ENCODE data around the gene C9orf57. TPM values are rescaled to one million over a fixed set of nuclear protein-coding genes. Genes with fewer than 3 reads are reported as not detected.
"Not testable (repeated sequence)": the region's sequence is repeated elsewhere in the genome, so short reads cannot be mapped to it uniquely, and the experiment has no call there.

C9orf57 gene
- total and polyA plus RNA-seq, 8 donors = not detected

GRCh38 chr9:72023596-72023995 lies 36.8 kb downstream of the C9orf57 start:
- peaks cover 0 to 16% (median 3%) of the 10 kb centered on the region in 4 donors for H3K4me1 ChIP-seq
- no peaks in the 10 kb centered on the region for H3K36me3 ChIP-seq
- no peaks in the 10 kb centered on the region for H3K9me3 ChIP-seq
- H3K27ac ChIP-seq = no peak overlapping the region
- intact Hi-C loops (cut with DNase I; ENCODE audit: low total_unique reads) = no loop called here
- 65 to 86% (median 73%) methylated on average over 4 of the region's 4 CpGs for WGBS, 5 donors
- H3K27me3 ChIP-seq = no peaks in the 10 kb centered on the region
- H3K4me3 ChIP-seq = no peak overlapping the region
- TF ChIP-seq, protein P1, sequence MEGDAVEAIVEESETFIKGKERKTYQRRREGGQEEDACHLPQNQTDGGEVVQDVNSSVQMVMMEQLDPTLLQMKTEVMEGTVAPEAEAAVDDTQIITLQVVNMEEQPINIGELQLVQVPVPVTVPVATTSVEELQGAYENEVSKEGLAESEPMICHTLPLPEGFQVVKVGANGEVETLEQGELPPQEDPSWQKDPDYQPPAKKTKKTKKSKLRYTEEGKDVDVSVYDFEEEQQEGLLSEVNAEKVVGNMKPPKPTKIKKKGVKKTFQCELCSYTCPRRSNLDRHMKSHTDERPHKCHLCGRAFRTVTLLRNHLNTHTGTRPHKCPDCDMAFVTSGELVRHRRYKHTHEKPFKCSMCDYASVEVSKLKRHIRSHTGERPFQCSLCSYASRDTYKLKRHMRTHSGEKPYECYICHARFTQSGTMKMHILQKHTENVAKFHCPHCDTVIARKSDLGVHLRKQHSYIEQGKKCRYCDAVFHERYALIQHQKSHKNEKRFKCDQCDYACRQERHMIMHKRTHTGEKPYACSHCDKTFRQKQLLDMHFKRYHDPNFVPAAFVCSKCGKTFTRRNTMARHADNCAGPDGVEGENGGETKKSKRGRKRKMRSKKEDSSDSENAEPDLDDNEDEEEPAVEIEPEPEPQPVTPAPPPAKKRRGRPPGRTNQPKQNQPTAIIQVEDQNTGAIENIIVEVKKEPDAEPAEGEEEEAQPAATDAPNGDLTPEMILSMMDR (IDR thresholded peaks at IDR 0.05) = no peak
- TF ChIP-seq EP300 (IDR thresholded peaks at IDR 0.05) (no peak), POLR2AphosphoS5 (IDR thresholded peaks at IDR 0.05) (no peak), POLR2A (IDR thresholded peaks at IDR 0.05) (no peak)
- no peak for DNase-seq

DNA sequence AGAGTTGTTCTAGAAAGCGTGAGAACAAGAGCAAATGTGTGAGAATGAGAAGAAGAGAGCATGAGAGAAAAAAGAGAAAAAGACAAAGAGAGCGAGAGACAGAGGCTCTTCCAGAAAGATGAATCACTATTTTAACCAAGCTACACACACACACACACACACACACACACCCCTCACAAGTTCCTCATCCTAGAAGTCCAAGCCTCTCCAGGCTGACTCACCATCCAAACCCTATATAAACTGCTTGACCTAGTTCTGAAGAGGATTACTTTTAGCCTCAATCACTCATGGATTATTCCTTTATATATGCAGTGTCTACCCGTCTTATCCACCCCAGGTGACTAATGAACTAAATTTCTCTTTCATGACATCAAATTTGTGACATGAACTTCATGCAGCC lies 37.6 kb downstream of the C9orf57 start:
- H3K4me3 ChIP-seq = no peak overlapping the region
- intact Hi-C loops (cut with DNase I; ENCODE audit: low total_unique reads) = no loop called here
- H3K36me3 ChIP-seq = no peaks in the 10 kb centered on the region
- WGBS, 5 donors = 68 to 87% (median 71%) methylated on average over 3 of the region's 3 CpGs
- H3K4me1 ChIP-seq = peaks cover 0 to 16% (median 3%) of the 10 kb centered on the region in 4 donors
- no peaks in the 10 kb centered on the region for H3K27me3 ChIP-seq
- H3K9me3 ChIP-seq = no peaks in the 10 kb centered on the region
- TF ChIP-seq, protein P1 (IDR thresholded peaks at IDR 0.05) = no peak
- TF ChIP-seq POLR2A (IDR thresholded peaks at IDR 0.05) (no peak), POLR2AphosphoS5 (IDR thresholded peaks at IDR 0.05) (no peak), EP300 (IDR thresholded peaks at IDR 0.05) (no peak)
- H3K27ac ChIP-seq = no peak overlapping the region
- no peak for DNase-seq

DNA sequence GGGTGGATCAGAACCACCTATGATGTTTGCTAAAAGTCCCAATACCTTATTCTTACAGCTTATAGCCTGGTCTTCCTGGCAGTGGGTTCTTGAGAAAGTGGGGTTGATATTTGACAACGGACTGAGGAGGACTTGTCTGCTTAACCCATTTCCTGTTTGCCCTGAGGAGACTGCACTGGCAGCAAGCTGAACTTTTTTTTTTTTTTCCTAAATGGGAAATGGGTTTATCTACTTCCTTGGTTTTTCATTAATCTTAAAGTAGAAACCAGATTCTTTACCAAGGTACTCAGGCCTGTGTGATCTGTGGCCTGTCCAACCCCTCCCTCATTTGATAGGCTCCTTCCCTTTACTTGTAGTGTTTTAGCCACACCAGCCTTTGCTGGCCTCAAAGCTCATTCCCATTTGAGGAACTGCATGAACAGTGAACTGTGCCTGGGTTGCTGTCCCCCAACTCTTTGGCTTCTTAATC lies 47.1 kb downstream of the C9orf57 start:
- Histone ChIP-seq H3K4me3 (no peak overlapping the region), H3K4me1 (no peaks in the 10 kb centered on the region), H3K27me3 (no peaks in the 10 kb centered on the region), H3K9me3 (no peaks in the 10 kb centered on the region), H3K27ac (no peak overlapping the region), H3K36me3 (no peaks in the 10 kb centered on the region)
- 0 to 4% (median 3%) methylated on average over 1 of the region's 1 CpG for whole genome bisulfite sequencing, 5 donors
- intact Hi-C loops (cut with DNase I; ENCODE audit: low total_unique reads) = no loop called here
- TF ChIP-seq POLR2AphosphoS5 (IDR thresholded peaks at IDR 0.05) (no peak), POLR2A (IDR thresholded peaks at IDR 0.05) (no peak), EP300 (IDR thresholded peaks at IDR 0.05) (no peak)
- TF ChIP-seq, protein P1 (IDR thresholded peaks at IDR 0.05) = no peak
- DNase-seq = no peak

GRCh38 chr9:72012646-72013045 lies 47.8 kb downstream of the C9orf57 start:
- peak in 1 of 2 donors; percentile 7 for DNase-seq
- no peaks in the 10 kb centered on the region for H3K9me3 ChIP-seq
- H3K4me1 ChIP-seq = no peaks in the 10 kb centered on the region
- no peaks in the 10 kb centered on the region for H3K27me3 ChIP-seq
- no peaks in the 10 kb centered on the region for H3K36me3 ChIP-seq
- H3K4me3 ChIP-seq = no peak overlapping the region
- TF ChIP-seq POLR2A (IDR thresholded peaks at IDR 0.05) (no peak), EP300 (IDR thresholded peaks at IDR 0.05) (no peak)
- TF ChIP-seq, protein P1 (IDR thresholded peaks at IDR 0.05) = no peak
- WGBS, 5 donors = 67 to 83% (median 71%) methylated on average over 4 of the region's 4 CpGs
- no peak overlapping the region for H3K27ac ChIP-seq
- intact Hi-C loops (cut with DNase I; ENCODE audit: low total_unique reads) = no loop called here

DNA sequence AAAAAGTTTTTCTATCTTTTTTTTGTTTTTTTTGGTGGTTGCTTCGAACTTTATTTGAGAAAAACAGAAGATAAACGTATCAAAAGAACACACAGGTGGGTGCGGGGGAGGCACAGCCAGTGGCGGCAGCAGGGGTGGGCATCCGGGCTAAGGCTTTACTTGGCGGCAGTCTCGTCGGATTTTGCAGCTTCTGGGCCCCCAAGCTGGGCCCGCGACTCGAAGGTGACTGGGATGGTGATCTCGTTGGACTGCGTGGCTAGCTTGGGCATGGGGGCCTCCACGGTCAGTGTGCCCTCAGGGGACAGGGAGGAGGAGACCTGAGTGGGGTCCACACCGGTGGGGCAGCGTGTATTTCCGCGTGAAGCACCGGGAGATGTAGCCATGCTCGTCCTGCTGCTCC lies 52.7 kb downstream of the C9orf57 start:
- DNase-seq; H3K4me1 ChIP-seq; H3K36me3 ChIP-seq; H3K9me3 ChIP-seq; H3K27ac ChIP-seq; H3K4me3 ChIP-seq; H3K27me3 ChIP-seq; intact Hi-C loops (cut with DNase I; ENCODE audit: low total_unique reads): not testable (repeated sequence)
- WGBS, 5 donors = 89 to 97% (median 92%) methylated on average over 16 to 20 of the region's 20 CpGs
